ENCODE data around the gene STK17A.

Gene STK17A

DNA sequence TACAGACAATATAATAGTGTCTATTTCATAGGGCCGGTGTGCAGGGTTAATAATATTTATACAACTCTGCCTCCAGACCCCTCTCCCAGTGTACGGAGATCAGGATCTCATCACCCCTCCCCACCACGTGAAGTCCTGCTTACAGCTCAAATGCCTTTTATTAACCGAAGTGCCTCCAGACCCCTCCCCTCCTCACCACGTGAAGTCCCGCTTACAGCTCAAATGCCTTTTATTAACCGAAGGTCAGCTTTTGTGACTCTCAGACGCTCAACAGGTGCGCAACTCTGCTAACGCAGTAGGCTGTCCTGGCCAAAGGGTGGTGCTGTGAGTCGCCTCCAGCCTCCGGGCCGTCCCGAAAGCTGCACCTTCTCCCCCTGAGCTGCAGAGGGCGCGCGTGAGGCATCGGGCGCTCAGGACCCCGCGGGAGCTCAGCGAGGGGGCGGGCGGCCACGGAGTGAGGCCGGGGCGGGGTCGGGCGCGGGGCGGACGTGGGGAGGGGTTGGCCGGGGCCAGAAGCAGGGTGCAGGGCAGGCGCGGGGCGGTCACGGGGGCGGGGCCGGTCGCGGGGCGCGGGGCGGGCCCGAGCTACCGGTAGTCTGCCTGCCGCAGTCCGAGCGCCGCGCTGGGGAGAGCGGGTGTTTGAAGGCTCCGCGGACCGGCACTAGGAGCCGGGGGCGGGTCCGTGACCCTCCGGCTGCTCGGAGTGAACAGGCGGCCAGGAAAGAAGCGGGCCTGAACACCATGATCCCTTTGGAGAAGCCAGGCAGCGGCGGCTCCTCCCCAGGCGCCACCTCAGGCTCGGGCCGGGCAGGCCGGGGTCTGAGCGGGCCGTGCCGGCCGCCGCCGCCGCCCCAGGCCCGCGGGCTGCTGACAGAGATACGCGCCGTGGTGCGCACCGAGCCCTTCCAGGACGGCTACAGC lies at the start of gene STK17A:
STK17A (plus strand) TSS at position 606 of the 921 bp plus-strand sequence; CDS start at position 742, 136 bp downstream.
- TF ChIP-seq CTCF (IDR thresholded peaks at IDR 0.05; ENCODE audit: low read depth, low read length): peak; percentile 94
- peak within 1 kb of the TSS; percentile 90 for H3K4me3 ChIP-seq (ENCODE audit: low read depth, low read length)

DNA sequence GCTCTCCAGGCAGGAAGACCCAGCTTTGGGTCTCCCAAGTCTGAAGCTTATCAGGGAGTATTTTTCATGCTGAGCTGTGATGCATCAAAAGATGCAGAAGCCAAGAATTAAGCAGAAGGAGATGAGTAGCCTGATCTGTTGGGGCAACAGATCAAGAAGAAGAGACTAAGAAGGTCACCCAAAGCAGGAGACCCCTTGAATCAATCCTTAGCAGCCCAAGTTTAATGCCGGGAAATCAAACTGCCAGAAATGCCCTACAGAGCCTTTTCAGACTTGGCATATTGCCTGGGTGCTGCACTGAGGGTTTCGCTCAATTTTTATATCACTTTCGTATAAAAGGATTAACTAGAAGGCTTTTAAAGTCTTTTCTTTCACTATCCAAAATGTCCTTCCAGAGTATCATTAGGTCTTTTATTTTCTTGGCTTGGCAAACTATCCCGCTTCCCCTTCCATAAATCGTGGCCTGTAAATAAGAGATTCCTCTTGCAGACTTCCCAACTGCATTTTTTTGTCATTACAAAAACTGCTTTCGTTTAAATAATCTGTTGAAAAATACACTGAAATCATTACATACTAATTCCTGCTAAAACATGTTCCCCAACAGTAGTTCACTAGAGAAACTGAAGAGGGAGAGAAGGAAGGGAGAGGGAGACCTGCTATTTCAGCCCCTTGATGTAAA lies 49.0 kb upstream of the STK17A start:
- no peak for TF ChIP-seq CTCF (IDR thresholded peaks at IDR 0.05; ENCODE audit: low read depth, low read length)
- peak overlapping the region; percentile 8; the same call in 1 of the 2 replicates for H3K4me3 ChIP-seq (ENCODE audit: low read depth, low read length)

DNA sequence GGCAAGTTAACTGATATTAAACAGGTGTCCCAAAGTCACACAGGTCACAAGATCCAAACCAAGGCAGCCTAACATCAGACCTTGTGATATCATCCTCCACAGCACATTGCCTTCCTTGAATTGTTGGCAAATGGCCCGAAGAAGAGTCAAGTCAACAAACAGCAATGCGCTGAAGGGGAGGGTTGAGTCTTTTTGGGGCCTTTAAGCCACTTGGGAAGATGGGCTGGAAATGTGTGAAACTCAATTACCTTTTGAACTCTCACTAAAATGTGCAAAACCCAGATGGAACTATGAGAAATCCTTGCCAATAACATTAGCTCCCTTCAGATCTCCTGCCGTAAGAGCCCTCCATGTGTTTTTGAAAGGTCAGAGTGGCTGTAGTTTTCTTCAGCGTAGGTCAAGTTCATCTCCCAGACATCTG lies 47.9 kb upstream of the STK17A start:
- no peak for TF ChIP-seq CTCF (IDR thresholded peaks at IDR 0.05; ENCODE audit: low read depth, low read length)
- H3K4me3 ChIP-seq (ENCODE audit: low read depth, low read length): no peak overlapping the region

- H3K4me3 ChIP-seq (ENCODE audit: low read depth, low read length): no peak overlapping the region
- TF ChIP-seq CTCF (IDR thresholded peaks at IDR 0.05; ENCODE audit: low read depth, low read length): no peak
Observed at GRCh38 chr7:43535810-43536585, 46.9 kb upstream of the STK17A start.

DNA sequence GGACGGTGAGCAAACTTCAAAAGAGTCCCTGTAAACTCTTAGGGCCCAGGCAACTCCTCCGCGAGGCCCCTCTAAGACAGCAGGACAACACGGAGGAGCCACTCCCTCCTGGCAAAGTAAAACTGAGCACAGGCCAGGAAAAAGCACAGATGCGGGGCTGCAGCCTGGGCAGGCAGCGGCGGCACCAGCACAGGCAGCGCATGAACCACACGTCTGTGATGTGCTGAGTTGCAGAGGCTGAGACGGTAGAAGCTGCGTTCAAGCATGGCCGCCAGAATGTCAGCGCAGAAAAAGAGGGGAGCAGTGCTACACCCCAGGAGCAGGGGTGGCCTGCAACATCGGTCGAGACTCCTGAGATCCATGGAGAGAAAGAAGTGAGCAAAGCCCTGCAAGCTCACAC lies 46.1 kb upstream of the STK17A start:
- H3K4me3 ChIP-seq (ENCODE audit: low read depth, low read length): no peak overlapping the region
- TF ChIP-seq CTCF (IDR thresholded peaks at IDR 0.05; ENCODE audit: low read depth, low read length): no peak

DNA sequence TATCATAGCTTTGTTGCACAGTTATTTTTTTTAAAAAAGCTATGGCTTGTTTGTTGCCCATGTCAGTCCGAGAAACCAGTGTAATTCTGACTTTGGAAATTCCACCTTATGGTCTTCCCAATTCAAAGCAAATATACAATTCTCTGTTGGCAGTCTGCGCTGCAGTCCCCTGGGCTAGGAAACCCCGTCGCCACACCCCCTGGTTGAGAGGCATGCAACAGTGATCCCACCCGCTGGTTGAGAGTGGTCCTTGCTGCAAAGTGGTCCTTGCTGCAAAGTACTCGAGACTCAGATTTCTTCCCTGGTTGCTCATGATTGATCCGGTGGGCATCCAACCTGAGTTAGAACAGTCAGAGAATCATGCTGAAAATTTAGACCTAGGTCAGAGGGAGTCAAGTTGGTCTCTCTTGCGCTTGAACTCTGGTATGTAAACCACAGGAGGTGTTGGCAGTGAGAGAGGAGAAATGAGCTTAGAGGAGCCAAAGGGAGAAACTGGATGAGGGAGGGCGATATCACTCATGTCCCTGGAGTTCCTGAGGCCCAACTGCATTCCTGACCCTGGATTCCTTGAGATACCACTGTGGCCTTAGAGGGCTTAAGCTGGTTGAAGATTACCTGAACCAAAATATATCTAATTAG lies 45.0 kb upstream of the STK17A start:
- H3K4me3 ChIP-seq (ENCODE audit: low read depth, low read length): no peak overlapping the region
- TF ChIP-seq CTCF (IDR thresholded peaks at IDR 0.05; ENCODE audit: low read depth, low read length): no peak

All from WI38 (cell line).